Activated CD4-positive, alpha-beta memory T cell treated with anti-CD3 and anti-CD28 coated beads for 36 hours (primary cell): ENCODE data around the gene LEKR1. TPM values are rescaled to one million over a fixed set of nuclear protein-coding genes. Genes with fewer than 3 reads are reported as not detected.
"Not testable (repeated sequence)": the region's sequence is repeated elsewhere in the genome, so short reads cannot be mapped to it uniquely, and the experiment has no call there.

Experiments used
- CTCF ChIA-PET: fragments of 350-600 bp; sonication (Branson Sonifier 250); formaldehyde crosslinking; loops from one replicate; lab custom pipeline; 2021; ENCODE audit warnings: antibody characterized with exemption, inconsistent platforms; lab: Charles Lee
- POLR2A ChIA-PET: fragments of 350-600 bp; sonication (Branson Sonifier 250); formaldehyde crosslinking; loops from one replicate; lab custom pipeline; 2021; ENCODE audit warnings: antibody characterized with exemption; lab: Charles Lee
- DNase-seq: peaks from one replicate; pipeline ENCODE4 v3.0.0-alpha.2; 2020
- H3K27ac Mint-ChIP-seq: one replicate; pipeline ENCODE4 v1.8.0; 2021; ENCODE audit warnings: mixed read lengths
- H3K27me3 Mint-ChIP-seq: one replicate; pipeline ENCODE4 v1.8.0; 2021; ENCODE audit warnings: mixed read lengths
- H3K36me3 Mint-ChIP-seq: one replicate; pipeline ENCODE4 v1.8.0; 2021; ENCODE audit warnings: mixed read lengths
- H3K4me1 Mint-ChIP-seq: one replicate; pipeline ENCODE4 v1.8.0; 2021; ENCODE audit warnings: low read depth, mixed read lengths
- H3K4me3 Mint-ChIP-seq: one replicate; pipeline ENCODE4 v1.8.0; 2021; ENCODE audit warnings: mild to moderate bottlenecking, mixed read lengths
- H3K9me3 Mint-ChIP-seq: one replicate; pipeline ENCODE4 v1.8.0; 2021; ENCODE audit warnings: mixed read lengths
- intact Hi-C: fragments of 100-400 bp; cut with micrococcal nuclease; formaldehyde crosslinking; loops from one replicate; pipeline ENCODE4 v1.15.1; 2023
- total RNA-seq, 2 experiments: library from RNA; stranded (reverse); gene quantifications; one replicate each; pipeline ENCODE4 v1.2.3, GENCODE V29; 2021

The LEKR1 gene
- total RNA-seq, 2 experiments from 2014 or later = 0.56 to 0.59 TPM

DNA sequence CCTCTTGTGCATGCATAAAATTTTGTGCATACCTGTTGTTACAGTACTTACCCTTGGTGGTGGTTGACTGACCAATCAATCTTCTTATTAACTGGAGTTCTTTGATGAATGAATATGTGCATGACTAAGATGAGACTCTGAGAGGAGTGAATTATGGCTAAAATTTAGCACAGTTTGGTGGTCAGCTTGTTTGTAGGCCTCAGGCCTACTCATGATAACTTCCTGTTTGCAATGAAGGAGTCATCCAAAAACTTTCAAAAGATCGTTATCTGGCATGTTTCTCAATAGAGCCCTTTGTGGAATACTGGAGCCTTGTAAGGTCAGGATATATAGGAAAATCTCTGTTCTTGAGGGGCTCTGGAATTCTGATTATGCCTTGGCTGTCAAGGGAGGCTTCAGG, 66.5 kb downstream of the LEKR1 start:
- ChIA-PET POLR2A (no interaction called here), CTCF (interaction anchor here (0.6 kb wide), 1 partner anchor 30 kb away, joined by 3 read pairs; no protein-coding TSS in a partner anchor)
- Mint-ChIP-seq H3K4me3 (no peak overlapping the region), H3K4me1 (no peaks in the 10 kb centered on the region), H3K36me3 (peaks cover 5% of the 10 kb centered on the region), H3K27ac (no peak overlapping the region), H3K9me3 (peaks cover 11% of the 10 kb centered on the region), H3K27me3 (no peaks in the 10 kb centered on the region)
- intact Hi-C loops = no loop called here
- no peak for DNase-seq

DNA sequence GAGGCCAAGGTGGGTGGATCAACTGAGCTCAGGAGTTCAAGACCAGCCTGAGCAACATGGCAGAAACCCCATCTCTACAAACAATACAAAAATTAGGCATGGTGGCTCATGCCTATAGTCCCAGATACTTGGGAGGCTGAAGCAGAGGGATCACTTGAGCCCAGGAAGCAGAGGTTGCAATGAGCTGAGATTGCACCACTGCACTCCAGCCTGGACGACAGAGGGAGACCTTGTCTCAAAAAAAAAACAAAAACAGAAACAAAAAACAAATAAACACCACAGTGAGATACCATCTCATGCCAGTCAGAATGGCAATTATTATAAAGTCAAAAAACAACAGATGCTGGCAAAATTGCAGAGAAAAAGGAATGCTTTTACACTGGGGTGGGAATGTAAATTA, 69.2 kb downstream of the LEKR1 start:
- intact Hi-C loops, H3K4me1 Mint-ChIP-seq, H3K27ac Mint-ChIP-seq, H3K4me3 Mint-ChIP-seq, CTCF ChIA-PET, H3K27me3 Mint-ChIP-seq, POLR2A ChIA-PET, H3K36me3 Mint-ChIP-seq, DNase-seq: not testable (repeated sequence)
- H3K9me3 Mint-ChIP-seq = peaks cover 11% of the 10 kb centered on the region

DNA sequence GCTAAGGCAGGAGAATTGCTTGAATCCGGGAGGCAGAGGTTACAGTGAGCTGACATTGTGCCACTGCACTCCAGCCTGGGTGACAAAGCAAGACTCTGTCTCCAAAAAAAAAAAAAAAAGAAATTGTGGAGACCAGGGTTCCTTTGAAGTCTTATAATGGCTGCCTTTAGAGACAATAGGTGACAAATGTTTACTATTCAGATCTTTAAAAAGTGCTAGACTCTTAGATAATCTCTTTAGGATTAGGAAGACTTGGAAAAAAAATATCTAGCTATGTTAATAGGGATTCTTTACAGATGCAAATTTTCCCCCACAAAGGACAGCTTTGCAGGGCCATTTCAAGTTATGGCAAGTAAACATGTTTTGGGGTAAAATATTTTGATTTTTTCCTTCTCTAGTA, 71.7 kb downstream of the LEKR1 start:
- peaks cover 11% of the 10 kb centered on the region for H3K9me3 Mint-ChIP-seq
- POLR2A ChIA-PET, CTCF ChIA-PET: not testable (repeated sequence)

DNA sequence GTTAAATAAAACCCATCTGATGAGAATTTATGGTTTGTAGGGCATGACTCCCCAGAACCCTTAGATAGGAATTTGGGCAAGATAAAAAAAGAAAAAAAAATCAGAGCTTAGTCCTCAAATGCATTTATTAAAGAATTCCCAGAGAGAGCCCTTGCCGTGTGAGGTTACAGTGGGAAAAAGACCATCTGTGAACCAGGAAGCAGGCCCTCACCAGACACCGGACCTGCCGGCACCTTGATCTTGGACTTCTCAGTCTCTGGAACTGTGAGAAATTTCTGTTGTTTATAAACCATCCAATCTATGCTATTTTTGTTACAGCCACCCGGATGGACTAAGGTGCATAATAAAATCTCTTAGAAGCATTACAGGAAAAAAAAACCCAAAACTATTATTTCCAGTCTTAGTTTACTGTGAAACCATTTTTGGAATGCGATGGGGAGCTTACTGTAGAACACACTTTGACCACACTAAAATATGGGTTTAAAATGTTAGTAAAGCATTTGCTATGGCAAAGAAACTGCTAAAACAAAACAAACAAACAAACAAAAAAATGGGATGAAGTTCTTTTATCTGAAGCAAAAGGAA, 72.2 kb downstream of the LEKR1 start:
- Mint-ChIP-seq H3K4me1 (no peaks in the 10 kb centered on the region), H3K36me3 (peaks cover 5% of the 10 kb centered on the region), H3K27me3 (no peaks in the 10 kb centered on the region), H3K27ac (no peak overlapping the region), H3K9me3 (peaks cover 11% of the 10 kb centered on the region), H3K4me3 (no peak overlapping the region)
- CTCF ChIA-PET = no interaction called here
- intact Hi-C loops = no loop called here
- no peak for DNase-seq
- POLR2A ChIA-PET = no interaction called here

More for the DNA sequence above, 71.7 kb downstream of the LEKR1 start:
- H3K4me3 Mint-ChIP-seq, DNase-seq, H3K27ac Mint-ChIP-seq, H3K36me3 Mint-ChIP-seq, intact Hi-C loops, H3K4me1 Mint-ChIP-seq, H3K27me3 Mint-ChIP-seq: not testable (repeated sequence)

DNA sequence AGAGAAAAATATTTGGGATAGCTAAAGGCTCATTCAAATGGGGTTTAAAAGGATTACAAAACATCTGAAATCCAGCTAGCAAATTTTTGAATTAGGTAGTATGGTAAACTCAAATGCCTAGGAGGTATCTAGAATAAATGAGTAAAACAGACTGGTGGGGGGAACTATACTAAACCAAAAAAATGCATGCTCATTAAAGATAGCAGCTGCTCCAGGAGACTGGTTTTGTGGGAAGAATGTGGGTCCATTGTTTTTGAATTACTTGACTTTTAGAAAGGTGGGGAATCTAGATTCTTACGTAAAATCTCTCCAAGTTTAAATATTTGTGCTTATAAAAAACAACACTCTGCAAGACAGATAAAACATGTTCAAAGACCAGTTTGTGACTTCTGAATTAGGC, 73.8 kb downstream of the LEKR1 start:
- intact Hi-C loops = no loop called here
- POLR2A ChIA-PET = no interaction called here
- no peak overlapping the region for H3K27ac Mint-ChIP-seq
- DNase-seq = no peak
- no peak overlapping the region for H3K4me3 Mint-ChIP-seq
- no peaks in the 10 kb centered on the region for H3K36me3 Mint-ChIP-seq
- CTCF ChIA-PET = interaction anchor here (0.7 kb wide), 1 partner anchor 312 kb away, joined by 3 read pairs; no protein-coding TSS in a partner anchor
- H3K4me1 Mint-ChIP-seq = no peaks in the 10 kb centered on the region
- H3K27me3 Mint-ChIP-seq = no peaks in the 10 kb centered on the region
- H3K9me3 Mint-ChIP-seq = peaks cover 4% of the 10 kb centered on the region

DNA sequence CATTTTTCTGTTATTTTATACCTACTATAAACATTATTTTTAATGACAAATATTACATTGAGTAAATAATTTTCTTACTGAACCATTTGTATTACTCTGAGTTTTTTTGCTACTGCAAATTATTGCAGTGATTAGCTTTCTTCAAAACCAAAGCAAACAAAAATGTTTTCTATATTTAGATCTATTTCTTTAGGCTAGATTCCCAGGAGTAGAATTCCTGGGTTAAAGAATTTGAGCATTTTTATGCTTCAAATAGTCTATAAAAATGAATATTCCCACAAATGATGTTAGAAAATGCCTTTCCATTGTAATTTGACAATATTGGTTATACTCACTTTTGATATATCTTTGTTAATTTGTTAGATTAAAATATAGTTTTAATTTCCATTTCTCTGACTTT, 76.8 kb downstream of the LEKR1 start:
- no peaks in the 10 kb centered on the region for H3K4me1 Mint-ChIP-seq
- POLR2A ChIA-PET = no interaction called here
- no peak for DNase-seq
- no peaks in the 10 kb centered on the region for H3K27me3 Mint-ChIP-seq
- H3K9me3 Mint-ChIP-seq = no peaks in the 10 kb centered on the region
- H3K27ac Mint-ChIP-seq = no peak overlapping the region
- no peaks in the 10 kb centered on the region for H3K36me3 Mint-ChIP-seq
- intact Hi-C loops = no loop called here
- CTCF ChIA-PET = no interaction called here
- H3K4me3 Mint-ChIP-seq = no peak overlapping the region

DNA sequence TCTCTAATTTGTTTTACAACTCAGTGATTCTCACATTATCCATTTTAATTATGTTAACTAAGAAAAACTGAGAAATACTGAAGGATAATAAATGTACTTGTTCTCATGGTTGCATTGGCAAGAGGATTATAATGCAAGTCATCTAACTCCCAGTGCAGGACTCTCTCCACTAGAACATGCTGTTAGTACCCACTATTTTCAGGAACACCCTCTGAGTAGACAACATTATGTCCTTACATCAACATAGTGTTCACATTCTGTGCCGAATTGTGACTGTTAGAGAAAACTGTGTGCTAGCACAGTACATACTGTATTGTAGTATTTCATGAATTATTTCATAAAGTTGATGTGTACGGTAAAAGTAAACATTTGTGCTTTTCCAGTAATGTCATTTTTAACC, 80.1 kb downstream of the LEKR1 start:
- ChIA-PET CTCF (no interaction called here), POLR2A (no interaction called here)
- H3K36me3 Mint-ChIP-seq = no peaks in the 10 kb centered on the region
- H3K9me3 Mint-ChIP-seq = no peaks in the 10 kb centered on the region
- H3K27me3 Mint-ChIP-seq = no peaks in the 10 kb centered on the region
- intact Hi-C loops = no loop called here
- H3K4me3 Mint-ChIP-seq = no peak overlapping the region
- DNase-seq = no peak
- H3K27ac Mint-ChIP-seq = no peak overlapping the region
- no peaks in the 10 kb centered on the region for H3K4me1 Mint-ChIP-seq

DNA sequence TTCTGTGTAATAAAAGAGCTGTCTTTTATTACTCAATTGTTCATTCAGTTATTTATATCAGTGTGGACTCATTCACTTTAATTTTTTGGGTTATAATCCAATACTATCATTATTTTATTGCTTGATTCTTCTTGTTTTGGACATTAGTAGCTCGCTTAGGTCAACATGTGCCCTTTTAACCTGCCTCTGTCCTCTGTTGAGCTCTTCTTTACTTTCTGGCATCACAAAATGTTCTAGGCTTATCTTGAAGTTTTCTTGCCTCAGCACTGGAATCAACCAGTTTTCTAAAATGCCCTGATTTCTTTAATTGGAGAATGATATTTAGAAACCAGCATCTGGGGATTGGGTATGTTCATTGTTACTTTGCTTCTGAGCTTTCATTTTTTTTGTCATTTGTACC, 82.2 kb downstream of the LEKR1 start:
- POLR2A ChIA-PET = no interaction called here
- CTCF ChIA-PET = no interaction called here
- Mint-ChIP-seq H3K36me3 (no peaks in the 10 kb centered on the region), H3K27me3 (no peaks in the 10 kb centered on the region), H3K27ac (no peak overlapping the region), H3K9me3 (no peaks in the 10 kb centered on the region), H3K4me1 (no peaks in the 10 kb centered on the region), H3K4me3 (no peak overlapping the region)
- no peak for DNase-seq
- intact Hi-C loops = no loop called here

DNA sequence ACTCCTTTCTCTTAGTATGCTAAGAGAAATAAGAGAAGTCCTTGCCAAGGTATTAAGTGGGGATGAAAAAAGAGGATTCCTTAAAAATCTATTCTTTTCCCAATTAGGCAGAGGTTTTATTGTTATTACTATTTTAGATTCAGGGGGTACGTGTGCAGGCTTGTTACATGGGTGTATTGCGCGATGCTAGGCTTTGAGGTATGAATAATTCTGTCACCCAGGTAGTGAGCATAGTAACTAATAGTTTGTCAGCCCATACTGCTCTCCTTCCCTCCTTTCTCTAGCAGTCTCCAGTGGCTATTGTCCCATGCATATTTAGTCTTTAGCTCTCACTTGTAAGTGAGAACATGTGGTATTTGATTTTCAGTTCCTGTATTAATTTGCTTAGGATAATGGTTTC, 83.9 kb downstream of the LEKR1 start:
- ChIA-PET CTCF (no interaction called here), POLR2A (no interaction called here)
- Mint-ChIP-seq H3K9me3 (no peaks in the 10 kb centered on the region), H3K4me3 (no peak overlapping the region), H3K36me3 (no peaks in the 10 kb centered on the region), H3K4me1 (no peaks in the 10 kb centered on the region), H3K27ac (no peak overlapping the region), H3K27me3 (no peaks in the 10 kb centered on the region)
- no peak for DNase-seq
- intact Hi-C loops = no loop called here

DNA sequence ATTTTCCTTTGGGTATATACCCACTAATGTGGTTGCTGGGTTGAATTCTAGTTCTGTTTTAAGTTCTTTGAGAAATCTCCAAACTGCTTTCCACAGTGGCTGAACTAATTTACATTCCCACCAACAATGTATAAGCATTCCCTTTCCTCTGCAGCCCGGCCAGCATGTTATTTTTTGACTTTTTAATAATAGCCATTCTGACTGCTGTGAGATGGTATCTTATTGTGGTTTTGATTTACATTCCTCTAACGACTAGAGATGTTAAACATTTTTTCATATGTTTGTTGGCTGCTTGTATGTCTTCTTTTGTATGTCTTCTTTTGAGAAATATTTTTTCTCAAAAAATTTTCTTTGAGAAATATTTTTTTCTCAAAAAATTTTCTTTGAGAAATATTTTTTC, 84.7 kb downstream of the LEKR1 start:
- CTCF ChIA-PET, H3K4me3 Mint-ChIP-seq, H3K36me3 Mint-ChIP-seq, POLR2A ChIA-PET, H3K27me3 Mint-ChIP-seq, H3K9me3 Mint-ChIP-seq, DNase-seq, intact Hi-C loops, H3K27ac Mint-ChIP-seq, H3K4me1 Mint-ChIP-seq: not testable (repeated sequence)

DNA sequence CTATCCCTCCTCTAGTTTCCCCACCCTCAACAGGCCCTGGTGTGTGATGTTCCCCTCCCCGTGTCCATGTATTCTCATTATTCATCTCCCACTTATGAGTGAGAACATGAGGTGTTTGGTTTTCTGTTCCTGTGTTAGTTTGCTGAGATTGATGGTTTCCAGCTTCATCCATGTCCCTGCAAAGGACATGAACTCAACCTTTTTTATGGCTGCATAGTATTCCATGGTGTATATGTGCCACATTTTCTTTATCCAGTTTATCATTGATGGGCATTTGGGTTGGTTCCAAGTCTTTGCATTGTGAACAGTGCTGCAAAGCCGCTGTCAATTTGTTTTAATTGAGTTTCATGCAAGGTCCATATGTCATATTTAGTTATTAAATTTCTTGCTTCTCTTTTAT, 88.1 kb downstream of the LEKR1 start:
- H3K9me3 Mint-ChIP-seq, H3K4me1 Mint-ChIP-seq, H3K36me3 Mint-ChIP-seq, CTCF ChIA-PET, H3K4me3 Mint-ChIP-seq, H3K27me3 Mint-ChIP-seq, H3K27ac Mint-ChIP-seq, POLR2A ChIA-PET, intact Hi-C loops, DNase-seq: not testable (repeated sequence)

DNA sequence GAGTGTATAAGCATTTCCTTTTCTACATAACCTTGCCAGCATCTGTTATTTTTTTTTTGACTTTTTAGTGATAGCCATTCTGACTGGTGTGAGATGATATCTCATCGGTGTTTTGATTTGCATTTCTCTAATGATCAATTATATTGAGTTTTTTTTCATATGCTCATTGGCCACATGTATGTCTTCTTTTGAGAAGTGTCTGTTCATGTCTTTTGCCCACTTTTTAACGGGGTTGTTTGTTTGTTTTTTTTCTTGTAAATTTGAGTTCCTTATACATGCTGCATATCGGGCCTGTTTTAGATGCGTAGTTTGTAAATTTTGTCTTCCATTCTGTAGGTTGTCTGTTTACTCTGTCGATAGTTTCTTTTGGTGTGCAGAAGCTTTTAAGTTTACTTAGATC, 89.2 kb downstream of the LEKR1 start:
- no peaks in the 10 kb centered on the region for H3K27me3 Mint-ChIP-seq
- no peak overlapping the region for H3K27ac Mint-ChIP-seq
- no peaks in the 10 kb centered on the region for H3K36me3 Mint-ChIP-seq
- DNase-seq = no peak
- no peaks in the 10 kb centered on the region for H3K4me1 Mint-ChIP-seq
- intact Hi-C loops = no loop called here
- H3K9me3 Mint-ChIP-seq = peaks cover 4% of the 10 kb centered on the region
- no peak overlapping the region for H3K4me3 Mint-ChIP-seq
- POLR2A ChIA-PET = no interaction called here
- CTCF ChIA-PET = no interaction called here

DNA sequence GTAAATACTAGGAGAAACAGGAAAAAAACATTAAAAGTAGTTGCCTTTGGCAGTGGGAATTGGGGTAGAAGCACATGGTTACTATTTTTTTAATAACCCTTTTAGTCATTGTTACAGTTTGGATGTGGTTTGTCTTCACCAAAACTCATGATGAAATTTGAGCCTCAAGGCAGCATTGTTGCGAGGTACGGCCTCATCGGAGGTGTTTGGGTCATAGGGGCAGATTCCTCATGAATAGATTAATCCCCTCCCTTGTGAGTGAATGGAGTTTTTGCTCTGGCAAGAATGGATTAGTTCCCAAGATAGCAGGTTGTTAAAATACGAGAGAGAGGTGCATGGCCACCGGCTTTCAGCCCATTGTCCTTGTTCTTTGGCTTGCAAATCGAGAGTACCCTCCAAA, 92.6 kb downstream of the LEKR1 start:
- H3K27me3 Mint-ChIP-seq = no peaks in the 10 kb centered on the region
- POLR2A ChIA-PET = no interaction called here
- no peaks in the 10 kb centered on the region for H3K4me1 Mint-ChIP-seq
- no peak for DNase-seq
- no peak overlapping the region for H3K27ac Mint-ChIP-seq
- intact Hi-C loops = no loop called here
- H3K36me3 Mint-ChIP-seq = no peaks in the 10 kb centered on the region
- CTCF ChIA-PET = no interaction called here
- H3K4me3 Mint-ChIP-seq = no peak overlapping the region
- peaks cover 4% of the 10 kb centered on the region for H3K9me3 Mint-ChIP-seq
